Coronary artery (tissue), 2 donors: ENCODE results near the gene NBEA.
"Not testable (repeated sequence)": the region's sequence is repeated elsewhere in the genome, so short reads cannot be mapped to it uniquely, and the experiment has no call there.

Experiments used
- DNase-seq: peaks from one replicate; pipeline ENCODE4 v3.0.0-alpha.2; 2017; ENCODE audit warnings: low spot score
- H3K27ac ChIP-seq, 2 donors: fragments of 200-600 bp; sonication (generic); one replicate each; pipeline ENCODE4 v1.5.1; 2016 to 2019
- H3K4me3 ChIP-seq: fragments of 200-600 bp; sonication (generic); 2 replicates; pipeline ENCODE4 v1.5.1; 2016; ENCODE audit warnings: mild to moderate bottlenecking, moderate library complexity
- TF ChIP-seq, protein P1 (sequence below): fragments of 200-600 bp; sonication (generic); IDR thresholded peaks from one replicate; pipeline ENCODE4 v1.5.1; 2019; ENCODE audit warnings: antibody characterized with exemption

NBEA gene

DNA sequence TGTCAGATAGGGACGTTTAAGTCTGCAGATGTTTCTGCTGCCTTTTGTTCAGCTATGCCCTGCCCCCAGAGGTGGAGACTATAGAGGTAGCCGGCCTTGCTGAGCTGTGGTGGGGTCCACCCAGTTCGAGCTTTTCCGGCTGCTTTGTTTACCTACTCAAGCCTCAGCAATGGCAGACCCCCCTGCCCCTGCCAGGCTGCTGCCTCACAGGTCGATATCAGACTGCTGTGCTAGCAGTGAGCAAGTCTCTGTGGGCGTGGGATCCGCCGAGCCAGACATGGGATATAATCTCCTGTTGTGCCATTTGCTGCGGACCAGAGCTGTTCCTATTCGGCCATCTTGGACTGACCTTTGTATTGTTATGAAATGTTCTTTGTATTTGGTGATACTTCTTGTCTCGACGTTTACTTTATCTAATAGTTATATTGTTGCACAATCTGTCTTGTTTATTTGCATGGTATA is 46.3 kb downstream of the NBEA start:
- no peak for DNase-seq
- Histone ChIP-seq H3K27ac (no peak overlapping the region), H3K4me3 (no peak overlapping the region)
- TF ChIP-seq, protein P1, sequence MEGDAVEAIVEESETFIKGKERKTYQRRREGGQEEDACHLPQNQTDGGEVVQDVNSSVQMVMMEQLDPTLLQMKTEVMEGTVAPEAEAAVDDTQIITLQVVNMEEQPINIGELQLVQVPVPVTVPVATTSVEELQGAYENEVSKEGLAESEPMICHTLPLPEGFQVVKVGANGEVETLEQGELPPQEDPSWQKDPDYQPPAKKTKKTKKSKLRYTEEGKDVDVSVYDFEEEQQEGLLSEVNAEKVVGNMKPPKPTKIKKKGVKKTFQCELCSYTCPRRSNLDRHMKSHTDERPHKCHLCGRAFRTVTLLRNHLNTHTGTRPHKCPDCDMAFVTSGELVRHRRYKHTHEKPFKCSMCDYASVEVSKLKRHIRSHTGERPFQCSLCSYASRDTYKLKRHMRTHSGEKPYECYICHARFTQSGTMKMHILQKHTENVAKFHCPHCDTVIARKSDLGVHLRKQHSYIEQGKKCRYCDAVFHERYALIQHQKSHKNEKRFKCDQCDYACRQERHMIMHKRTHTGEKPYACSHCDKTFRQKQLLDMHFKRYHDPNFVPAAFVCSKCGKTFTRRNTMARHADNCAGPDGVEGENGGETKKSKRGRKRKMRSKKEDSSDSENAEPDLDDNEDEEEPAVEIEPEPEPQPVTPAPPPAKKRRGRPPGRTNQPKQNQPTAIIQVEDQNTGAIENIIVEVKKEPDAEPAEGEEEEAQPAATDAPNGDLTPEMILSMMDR: no peak

DNA sequence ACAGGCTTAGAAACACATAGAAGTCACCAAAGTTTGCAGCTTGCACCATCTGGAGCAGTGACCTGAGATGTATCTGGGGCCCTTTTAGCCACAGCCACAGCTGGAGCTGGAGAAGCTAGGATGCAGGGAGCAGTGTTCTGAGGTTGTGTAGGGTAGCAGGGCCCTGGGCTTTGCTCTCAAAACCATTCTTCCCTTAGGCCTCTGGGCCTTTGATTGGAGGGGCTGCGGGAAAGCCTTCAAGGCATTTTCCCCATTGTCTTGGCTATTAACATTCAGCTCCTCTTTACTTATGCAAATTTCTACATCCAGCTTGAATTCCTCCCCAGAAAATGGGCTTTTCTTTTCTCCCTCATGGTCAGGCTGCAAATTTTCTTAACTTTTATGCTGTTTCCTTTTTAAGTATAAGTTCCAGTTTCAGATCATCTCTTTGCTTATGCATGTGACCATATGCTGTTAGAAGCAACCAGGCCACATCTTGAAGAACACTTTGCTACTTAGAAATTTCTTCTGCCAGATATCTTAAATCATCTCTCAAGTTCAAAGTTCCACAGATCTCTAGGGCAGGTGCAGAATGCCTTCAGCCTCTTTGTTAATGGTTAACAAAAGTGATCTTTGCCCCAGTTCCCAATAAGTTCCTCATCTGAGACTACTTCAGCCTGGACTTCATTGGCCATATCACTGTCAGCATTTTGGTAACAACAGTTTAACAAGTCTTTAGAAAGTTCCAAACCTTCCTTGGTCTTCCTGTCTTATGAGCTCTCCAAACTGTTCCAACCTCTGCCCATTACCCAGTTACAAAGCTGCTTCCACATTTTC is 48.5 kb downstream of the NBEA start:
- TF ChIP-seq, protein P1: no peak
- no peak overlapping the region for H3K27ac ChIP-seq
- H3K4me3 ChIP-seq: no peak overlapping the region
- DNase-seq: no peak

DNA sequence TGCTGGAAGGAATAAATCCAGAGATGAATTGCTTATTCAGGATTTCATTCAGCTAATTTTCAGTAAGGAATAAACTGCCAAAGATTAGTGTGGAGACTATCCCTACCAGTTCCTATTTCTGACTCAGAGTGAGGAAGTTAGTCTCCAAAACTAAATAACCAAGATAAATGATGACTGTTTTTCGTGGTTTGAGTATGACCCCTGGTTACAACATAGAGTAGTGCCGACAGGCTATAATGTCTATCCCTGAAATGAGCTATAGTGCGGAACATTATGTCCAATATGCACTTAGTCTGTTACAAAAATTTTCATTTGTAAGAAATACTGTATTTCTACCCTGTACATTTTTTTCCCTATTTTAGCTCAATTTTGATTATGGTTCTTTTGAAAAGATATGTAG is 51.4 kb downstream of the NBEA start:
- no peak overlapping the region for H3K4me3 ChIP-seq
- H3K27ac ChIP-seq: no peak overlapping the region
- DNase-seq: no peak
- TF ChIP-seq, protein P1: no peak

DNA sequence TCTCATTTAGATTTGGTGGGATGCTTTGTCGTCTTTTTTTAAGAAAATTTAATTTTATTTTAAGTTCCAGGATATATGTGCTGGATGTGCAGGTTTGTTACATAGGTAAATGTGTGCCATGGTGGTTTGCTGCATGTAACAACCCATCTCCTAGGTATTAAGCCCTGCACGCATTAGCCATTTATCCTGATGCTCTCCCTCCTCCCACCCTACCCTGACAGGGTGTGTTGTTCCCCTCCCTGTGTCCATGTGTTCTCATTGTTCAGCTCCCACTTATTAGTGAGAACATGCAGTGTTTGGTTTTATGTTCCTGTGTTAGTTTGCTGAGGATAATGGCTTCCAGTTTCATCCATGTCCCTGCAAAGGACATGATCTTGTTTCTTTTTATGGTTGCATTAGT is 61.7 kb downstream of the NBEA start:
- DNase-seq, H3K4me3 ChIP-seq, H3K27ac ChIP-seq: not testable (repeated sequence)

DNA sequence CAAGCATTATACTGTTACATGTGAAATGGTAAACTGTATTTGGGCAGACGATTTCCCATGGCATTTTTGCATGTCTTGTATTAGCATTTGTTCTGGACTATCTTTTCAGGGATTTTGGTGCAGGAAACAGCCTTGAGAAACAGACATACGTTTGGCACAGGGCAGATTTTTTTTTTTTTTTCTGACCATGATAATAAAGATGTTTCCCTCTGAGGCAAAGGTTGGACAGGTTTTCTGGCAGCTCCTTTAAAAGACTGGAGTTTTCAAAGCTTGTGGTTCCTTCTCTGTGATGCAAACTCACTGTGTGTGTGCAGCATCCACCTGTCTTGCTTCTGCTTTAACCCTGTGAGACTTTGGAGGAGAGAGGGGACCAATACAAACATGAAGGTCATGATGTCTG is 63.0 kb downstream of the NBEA start:
- H3K27ac ChIP-seq: no peak overlapping the region
- H3K4me3 ChIP-seq: no peak overlapping the region
- TF ChIP-seq, protein P1: no peak
- DNase-seq: no peak

DNA sequence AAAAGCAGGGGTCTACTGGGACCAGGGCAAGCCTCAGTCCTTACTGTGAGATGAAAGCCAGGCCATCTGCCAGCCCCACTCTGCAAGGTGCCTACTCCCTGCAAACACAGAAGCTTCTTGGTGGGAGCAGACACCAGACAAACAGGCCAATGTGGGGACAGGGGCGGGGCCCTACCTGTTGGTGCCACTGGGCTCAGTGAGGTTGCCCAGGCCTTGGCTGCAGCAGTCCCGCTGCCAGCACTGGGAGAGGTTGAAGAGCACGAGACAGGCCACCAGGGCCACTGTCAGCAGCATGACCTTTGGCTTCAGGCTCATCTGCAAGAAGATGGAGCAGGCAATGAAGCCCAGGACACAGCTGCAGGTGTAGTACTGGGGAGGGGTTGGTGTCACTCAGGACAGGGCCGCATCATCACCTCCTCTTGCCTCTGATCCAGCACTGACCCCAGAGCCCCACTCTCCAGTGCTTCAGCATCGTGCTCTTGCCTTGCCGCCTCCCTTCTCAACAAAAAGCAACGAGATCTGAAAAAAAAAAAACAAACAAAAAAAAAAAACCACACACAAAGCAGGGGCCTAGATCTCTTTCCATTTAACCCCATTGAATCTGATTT is 72.6 kb downstream of the NBEA start:
- H3K4me3 ChIP-seq: no peak overlapping the region
- DNase-seq: no peak
- TF ChIP-seq, protein P1: no peak
- no peak overlapping the region for H3K27ac ChIP-seq

DNA sequence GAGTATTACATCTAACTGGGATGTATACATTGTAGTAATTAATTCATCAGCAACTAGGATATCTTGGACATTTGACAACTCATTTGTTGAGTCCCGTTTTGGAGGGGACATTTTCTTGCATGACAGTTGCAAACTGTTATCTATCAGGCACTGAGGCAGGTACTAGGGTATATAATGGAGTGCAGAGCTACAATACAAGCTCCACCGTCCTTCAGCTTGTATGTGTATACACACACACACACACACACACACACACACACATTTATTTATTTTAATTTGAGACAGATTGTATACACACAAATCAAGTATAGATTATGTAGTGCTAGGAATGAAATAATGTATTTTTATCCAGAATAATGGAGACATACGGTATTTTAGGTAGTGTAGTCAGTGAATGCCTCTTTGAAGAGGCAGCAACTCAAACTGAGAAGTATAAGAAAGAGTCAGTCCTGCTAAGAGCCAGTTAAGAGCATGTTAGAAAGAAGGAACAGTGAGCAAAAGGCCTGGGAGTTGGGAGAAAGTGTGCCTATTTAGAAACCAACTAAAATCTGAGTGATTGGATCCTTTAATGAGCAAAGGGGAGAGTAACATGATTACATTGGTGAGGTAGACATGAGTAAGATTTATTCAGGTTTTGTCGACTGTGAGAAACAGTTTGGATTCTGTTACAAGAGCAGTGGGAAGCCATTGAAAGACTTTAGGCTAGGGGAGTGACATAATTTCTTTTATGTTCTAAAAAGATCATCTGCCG is 74.5 kb downstream of the NBEA start:
- TF ChIP-seq, protein P1: no peak
- Histone ChIP-seq H3K4me3 (no peak overlapping the region), H3K27ac (no peak overlapping the region)
- DNase-seq: no peak
